Activated CD4-positive, alpha-beta T cell treated with anti-CD3 and anti-CD28 coated beads, Interleukin-2, amount 50 U/mL, for 16 hours (primary cell): ENCODE measurements around the gene GJA9.
"Not testable (repeated sequence)": the region's sequence is repeated elsewhere in the genome, so short reads cannot be mapped to it uniquely, and the experiment has no call there.

Experiments
- DNase-seq: peaks from one replicate; pipeline ENCODE4 v3.0.0-alpha.2; 2020

GJA9 gene

DNA sequence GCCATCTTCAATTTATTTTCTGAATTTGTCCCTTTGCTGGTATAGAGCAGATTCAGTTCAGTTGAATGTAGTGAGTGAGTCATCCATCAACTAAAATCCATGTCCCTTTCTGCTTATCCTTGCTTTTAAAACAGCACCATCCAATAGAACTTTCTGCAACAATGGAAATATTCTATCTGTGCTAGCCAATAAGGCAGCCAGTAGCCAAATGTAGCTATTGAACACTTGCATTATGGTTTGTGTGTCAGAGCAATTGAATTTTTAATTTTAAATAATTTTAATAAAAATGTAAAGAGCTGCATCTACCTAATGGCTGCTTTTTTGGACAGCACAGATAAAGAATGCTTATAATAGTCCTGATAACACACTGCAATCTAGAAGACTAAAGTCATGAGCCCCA is at the start of gene GJA9:
TSS of gene GJA9 (minus strand) at position 101 of the 400 bp plus-strand sequence. CDS start 5,489 bp downstream, outside the sequence.
- no peak for DNase-seq

DNA sequence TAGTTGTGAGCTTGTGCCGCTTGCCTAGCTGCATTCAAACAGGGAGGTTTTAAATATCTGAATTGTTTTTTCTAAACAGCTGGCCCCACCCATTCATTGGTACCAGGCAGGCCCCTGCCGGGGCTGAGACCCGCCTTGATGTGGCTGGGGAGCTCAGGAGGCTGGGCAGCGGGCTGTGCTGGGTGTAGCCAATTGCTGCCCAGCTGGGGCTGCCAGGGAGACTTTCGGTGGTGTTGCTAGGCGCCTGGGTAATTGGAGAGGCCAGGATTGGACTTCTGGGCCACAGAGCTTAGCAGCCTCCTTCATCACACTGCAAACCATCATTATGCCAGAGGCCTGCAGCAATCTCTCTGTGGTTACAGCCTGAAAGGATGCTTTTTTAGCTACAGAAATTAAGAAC is 48.1 kb upstream of the GJA9 start:
- DNase-seq, result peak; percentile 23

- DNase-seq, result no peak
Measured at GRCh38 chr1:38929054-38929453, 47.7 kb upstream of the GJA9 start.

DNA sequence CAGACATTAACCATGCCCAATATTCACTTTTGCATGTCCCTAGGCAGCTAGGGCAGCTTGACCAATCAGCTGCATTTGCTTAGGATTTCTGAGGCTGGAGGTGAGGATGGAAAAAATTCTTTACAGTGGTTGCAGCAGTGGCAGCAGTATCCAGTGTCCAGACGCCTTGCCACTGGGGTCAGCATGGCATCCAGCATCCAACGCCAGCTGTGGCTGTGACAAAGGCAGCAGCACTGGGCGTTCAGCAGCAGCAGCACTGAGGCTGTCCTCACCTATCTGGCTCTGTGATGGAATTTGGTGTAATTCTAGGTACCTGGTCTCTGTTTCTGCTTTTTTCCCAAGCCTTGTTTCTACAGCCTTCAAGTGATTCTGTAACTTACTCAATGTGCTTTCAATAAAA is 44.7 kb upstream of the GJA9 start:
- no peak for DNase-seq

DNA sequence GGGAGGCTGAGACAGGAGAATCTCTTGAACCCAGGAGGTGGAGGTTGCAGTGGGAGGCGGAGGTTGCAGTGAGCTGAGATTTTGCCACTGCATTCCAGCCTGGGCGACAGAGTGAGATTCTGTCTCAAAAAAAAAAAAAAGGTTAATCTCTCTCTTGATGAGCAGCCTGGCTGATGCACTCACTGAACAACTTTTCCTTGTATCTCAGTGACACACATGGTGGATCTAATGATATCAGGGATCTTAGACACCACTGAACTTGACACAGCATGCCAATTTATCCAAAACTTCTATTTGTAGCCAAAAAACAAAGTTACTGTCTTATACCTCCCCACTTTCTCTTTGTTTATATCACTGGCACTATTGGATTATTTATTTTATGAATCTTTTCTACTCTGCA is 44.0 kb upstream of the GJA9 start:
- no peak for DNase-seq

- DNase-seq, result no peak
Measured at GRCh38 chr1:38923607-38924006, 42.2 kb upstream of the GJA9 start.

DNA sequence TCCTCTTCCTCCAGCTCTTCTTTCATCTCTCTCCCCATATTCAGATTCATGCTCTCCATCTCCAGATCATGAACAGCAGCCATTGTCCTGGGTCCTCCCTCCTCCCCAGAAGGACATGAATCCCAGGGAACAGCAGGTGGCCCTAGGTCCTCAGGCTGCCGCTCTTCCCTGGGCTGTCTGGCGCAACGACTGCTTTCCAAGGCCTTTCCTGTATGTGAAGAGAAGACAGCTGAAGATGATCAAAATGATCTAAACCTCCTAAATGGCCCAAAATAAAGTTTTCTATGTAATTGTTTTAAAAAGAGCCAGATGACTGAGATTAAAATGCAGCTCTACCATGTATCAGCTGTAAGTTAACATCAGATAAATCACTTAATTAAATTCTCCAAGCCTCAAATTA is 37.7 kb upstream of the GJA9 start:
- no peak for DNase-seq

- DNase-seq, result no peak
Measured at GRCh38 chr1:38918568-38918967, 37.2 kb upstream of the GJA9 start.

GRCh38 chr1:38917772-38918171 is 36.4 kb upstream of the GJA9 start:
- no peak for DNase-seq

DNA sequence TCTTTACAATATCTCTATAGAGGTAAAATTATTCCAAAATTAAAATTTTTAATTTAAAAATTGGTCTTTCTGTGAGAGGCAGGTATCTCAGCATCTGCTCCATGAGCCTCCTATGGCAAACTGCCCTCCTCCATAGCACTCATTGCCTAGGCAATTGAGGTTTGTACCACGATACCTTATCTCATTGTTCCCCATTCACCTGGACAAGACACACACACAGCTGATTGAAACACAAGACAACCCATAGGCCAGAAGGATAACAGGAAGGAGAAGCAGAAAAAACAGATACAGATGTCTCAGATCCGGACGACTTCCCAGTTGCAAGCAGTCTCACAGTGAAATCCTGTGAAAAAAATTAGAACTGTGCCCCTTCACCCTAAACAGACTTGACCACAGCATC is 36.0 kb upstream of the GJA9 start:
- DNase-seq, result no peak

DNA sequence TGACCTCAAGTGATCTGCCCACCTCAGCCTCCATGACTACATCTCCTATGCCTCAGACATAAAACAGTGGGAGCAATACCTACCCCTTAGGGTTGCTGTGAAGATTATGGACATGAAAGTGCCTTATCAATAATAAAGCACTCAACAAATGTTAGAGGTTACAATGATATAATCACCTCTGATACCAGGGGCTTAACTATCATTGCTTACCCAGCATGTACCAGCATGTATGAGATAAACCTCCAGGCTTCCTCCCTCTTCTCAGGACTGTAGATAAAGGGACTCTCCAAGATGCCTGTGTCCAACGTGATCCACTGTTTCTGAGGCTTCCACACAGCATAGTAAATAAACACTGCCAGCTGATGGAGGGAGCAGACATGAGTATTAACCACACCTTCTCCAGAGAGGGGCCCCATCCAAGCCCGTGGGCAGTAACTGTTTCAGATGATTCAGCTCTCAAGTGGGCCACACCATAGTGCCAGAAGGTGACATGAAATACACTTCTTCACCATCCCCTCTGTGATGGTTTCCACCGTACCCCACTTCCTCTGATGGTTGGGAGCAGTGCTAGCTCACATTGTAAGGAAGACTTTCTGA is 34.1 kb upstream of the GJA9 start:
- DNase-seq, result no peak

- not testable (repeated sequence) for DNase-seq
Measured at GRCh38 chr1:38914908-38915307, 33.5 kb upstream of the GJA9 start.

GRCh38 chr1:38908821-38909220 is 27.4 kb upstream of the GJA9 start:
- DNase-seq, result no peak

- no peak for DNase-seq
Measured at GRCh38 chr1:38905985-38906384, 24.6 kb upstream of the GJA9 start.

DNA sequence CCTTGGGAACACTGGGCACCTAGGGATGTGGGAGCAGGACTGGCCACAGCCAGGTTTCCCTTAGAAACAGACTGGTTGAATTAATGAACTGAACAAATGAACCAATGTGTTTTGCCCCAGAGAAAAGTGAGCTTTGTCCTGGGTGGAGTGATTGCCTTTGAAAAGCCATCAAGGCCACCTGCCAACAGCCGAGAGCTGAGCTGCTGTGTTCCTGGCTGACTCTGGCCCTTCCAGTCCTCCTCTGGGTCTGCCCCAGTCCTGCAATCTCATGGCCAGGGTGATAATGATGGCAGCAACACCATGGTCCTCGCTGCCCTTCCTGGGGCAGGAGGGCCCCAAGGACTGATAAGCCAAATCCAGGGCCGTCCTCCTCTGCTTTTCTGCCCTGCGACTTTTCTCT is 18.2 kb upstream of the GJA9 start:
- DNase-seq, result no peak

DNA sequence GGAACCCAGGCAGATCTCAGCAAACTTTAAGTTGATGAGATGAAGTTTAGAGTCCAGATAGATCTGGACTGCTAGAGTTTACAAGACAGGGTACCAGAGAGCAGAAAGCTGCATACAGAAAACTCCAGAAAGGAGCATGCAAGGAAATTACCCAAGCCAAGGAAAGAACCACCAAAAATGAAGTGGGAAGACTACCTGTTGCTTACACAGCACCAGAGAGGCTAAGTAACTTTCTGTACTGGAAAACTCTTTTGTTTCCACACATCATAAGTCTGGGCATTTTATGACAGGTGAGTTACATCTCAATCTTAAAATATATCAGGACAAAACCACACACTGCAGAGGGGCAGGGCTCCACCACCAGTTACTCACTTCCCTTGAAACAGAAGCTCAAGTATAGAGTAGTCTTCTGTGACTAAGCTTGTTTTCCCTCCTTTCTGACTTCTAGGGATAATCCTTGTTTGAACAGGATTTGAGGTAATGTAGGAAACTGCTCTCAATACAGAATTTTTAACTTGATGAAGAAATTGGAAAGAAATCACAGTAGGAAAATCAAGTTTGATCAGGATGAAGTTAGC is 17.4 kb upstream of the GJA9 start:
- DNase-seq, result no peak

- no peak for DNase-seq
Measured at GRCh38 chr1:38896169-38896568, 14.8 kb upstream of the GJA9 start.

GRCh38 chr1:38892976-38893375 is 11.6 kb upstream of the GJA9 start:
- no peak for DNase-seq

DNA sequence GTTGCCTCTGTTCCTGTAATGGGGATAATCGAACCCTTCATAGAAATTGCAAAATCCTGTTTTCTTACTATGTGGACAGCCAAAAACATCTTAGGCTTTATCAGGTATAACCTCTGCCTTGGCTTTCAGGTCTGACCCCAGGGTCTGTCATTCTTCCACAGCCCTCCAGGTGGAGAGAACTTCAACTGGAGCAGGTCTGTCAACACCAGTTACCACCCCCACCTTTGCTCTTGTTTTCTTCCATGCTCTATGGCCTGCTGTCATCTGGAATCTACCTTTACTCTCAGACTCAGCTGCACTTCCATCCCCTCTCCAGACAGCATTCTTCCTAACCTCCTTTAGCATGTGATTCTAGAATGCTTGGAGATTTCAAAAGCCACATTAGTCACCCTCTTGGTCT is 10.4 kb upstream of the GJA9 start:
- no peak for DNase-seq

- DNase-seq, result no peak
Measured at GRCh38 chr1:38889589-38889988, 8.2 kb upstream of the GJA9 start.

- DNase-seq, result no peak
Measured at GRCh38 chr1:38888423-38889333, 7.3 kb upstream of the GJA9 start.

DNA sequence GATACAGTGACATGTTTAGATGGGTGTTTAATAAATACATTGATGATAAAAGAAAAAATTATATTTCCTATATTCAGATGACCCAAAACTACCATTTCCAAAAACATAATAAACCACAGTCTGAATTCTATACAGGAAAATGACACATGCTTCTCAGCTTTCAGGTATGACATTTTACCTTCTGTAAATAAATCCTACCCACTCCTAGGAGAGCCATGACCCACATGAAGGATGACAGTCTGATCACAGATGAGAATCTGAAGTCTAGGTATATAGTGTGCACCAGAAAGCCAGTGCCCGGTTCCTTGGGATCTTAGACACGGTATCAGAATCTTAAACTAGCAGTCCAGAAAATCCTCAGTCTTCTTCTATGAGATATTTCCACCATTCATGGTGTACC is 3.7 kb upstream of the GJA9 start:
- DNase-seq, result no peak

DNA sequence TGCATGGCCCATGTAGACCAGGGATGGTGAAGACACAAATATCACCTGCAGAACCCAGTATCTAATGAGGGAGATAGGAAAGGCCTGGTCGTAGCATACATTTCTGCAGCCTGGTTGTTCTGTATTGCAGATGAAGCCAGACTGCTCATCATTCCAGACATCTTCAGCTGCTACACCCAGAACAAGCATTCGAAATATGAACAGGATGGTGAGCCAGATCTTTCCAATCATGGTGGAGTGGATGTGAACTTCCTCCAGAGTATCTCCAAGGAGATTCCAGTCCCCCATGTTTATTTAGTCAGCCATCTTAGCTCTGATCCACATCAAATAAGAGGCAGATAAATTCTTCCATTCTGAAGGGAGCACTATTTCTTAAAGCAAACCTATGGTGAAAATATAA is 5.6 kb downstream of the GJA9 start:
- no peak for DNase-seq
